Hindlimb muscle (tissue), 1 donor: Measurements from ENCODE around the gene IQGAP2. TPM values are rescaled to one million over a fixed set of nuclear protein-coding genes. Genes with fewer than 3 reads are reported as not detected.
"Not testable (repeated sequence)": the region's sequence is repeated elsewhere in the genome, so short reads cannot be mapped to it uniquely, and the experiment has no call there.

Experiments used
- DNase-seq: peaks from one replicate; pipeline ENCODE4 v3.0.0-alpha.2; 2013
- polyA plus RNA-seq: library from polyadenylated mRNA; unstranded; fragments of 120-200 nt; gene quantifications from one replicate; pipeline ENCODE4 v1.2.1, GENCODE V29; 2013; ENCODE audit not compliant: insufficient read length

Gene IQGAP2
- polyA plus RNA-seq, 1 donor = 6.6 TPM

GRCh38 chr5:76542887-76543690 is 140.0 kb downstream of the IQGAP2 start:
- DNase-seq = no peak

- no peak for DNase-seq
These were observed 141.3 kb downstream of the IQGAP2 start for GRCh38 chr5:76544268-76544926.

DNA sequence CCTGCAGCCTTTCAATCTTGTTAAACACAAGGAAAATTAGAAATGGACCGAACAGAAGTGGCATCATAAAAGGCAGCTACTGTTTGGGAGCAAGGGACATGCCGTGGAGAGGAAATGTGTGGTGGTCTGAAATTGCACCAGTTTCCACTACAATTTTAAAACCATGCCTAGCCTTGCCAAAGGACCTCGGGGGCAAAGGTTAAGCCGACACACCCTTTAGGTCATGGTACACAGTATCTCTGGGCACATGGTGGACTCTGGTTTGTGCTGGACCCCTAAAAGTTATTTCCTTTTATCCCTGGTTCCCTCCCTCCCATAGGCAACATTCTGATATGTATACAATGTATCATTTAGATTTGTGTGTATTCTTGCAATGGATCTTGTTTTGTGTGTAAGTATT is 142.1 kb downstream of the IQGAP2 start:
- DNase-seq = no peak

DNA sequence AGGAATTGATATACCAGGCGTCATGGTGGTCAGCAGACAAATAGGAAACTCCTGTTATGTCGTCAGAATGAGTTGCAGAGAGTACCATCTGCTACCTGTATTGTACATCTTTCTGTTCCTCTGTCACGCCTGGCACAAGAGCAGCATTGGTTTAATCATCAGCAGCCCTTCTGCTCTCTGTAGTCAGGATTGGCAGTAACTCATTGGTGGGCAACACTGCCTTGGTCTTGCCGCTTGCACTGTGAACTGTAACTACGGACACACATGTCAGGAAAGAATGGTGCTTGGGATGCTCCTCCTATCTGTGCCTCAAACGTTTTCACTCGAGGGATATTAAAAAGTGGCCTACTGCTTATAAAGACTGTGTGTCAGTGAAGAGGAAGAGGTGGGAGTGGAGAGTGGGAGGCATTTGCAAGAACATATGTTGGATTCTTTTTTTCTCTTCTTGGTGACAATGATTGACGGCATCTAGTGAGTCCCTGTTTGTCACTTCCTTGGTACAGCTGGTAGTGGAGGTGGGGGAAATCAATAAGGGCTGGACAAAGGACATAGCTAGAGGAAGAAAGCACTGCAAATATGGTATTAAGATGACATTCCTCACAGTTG is 143.5 kb downstream of the IQGAP2 start:
- no peak for DNase-seq

DNA sequence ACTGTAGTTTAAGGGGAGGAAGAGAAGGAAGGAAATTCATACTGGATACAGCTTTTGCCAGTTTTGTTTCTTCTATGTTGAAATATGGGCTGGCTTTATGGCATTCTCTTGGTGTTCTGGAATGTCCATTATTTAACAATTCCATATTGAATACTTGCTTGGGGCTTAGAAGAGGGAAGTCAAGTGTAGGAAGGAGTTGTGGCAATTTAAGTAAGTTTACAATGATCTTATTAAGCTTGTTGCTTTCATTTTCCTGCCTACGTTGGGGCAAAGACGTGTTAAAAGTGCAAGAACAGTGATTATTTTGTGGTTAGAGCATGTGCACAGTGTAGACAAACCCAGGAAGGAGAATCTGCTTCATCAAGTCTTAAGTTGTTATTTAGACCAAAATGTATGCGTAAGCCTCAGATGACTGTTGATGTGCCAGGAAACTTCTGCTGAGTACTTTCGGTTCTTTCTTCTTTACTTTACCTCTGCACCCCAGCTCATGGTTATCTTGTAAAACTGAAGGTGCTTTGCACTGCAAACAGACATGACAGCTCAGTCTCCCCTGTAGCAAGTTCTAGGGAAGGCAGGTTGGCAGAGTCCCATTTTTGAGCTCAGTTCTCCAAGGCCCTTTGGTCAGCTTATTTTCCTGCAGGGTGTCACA is 144.3 kb downstream of the IQGAP2 start:
- DNase-seq = peak; percentile 48

GRCh38 chr5:76547891-76548524 is 144.9 kb downstream of the IQGAP2 start:
- DNase-seq = no peak

DNA sequence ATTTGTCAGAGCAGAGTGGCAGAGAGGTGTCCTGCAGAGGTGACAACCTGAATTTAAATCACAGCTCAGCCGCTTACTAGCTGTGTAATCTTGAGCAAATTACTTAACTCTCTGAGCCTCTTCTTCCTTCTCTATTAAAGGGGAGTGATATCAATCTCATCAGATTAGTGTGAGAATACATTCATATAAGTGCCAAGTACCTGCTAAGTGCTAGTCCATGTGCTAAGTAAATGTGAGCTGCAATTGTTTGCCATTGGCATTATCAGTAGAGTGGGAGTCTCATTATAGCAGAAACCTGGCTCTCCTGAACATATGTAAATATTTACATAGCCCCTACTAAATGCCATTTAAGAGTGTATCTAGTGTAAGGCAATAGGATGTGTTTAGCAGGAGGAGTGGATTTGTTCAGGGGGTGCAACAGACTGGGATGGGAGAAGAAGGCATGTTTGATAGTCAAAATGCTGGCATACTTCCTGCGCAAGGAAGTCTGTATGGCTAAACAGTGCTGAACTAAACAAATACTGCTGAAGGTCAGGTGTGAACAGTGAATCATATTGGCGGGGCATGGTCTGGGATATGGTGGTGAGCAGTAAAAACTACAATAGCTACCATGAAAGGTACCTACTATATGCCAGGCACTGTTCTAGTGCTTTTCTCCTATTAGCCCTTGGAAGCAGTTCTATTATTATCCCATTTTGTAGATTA is 145.6 kb downstream of the IQGAP2 start:
- DNase-seq = no peak

DNA sequence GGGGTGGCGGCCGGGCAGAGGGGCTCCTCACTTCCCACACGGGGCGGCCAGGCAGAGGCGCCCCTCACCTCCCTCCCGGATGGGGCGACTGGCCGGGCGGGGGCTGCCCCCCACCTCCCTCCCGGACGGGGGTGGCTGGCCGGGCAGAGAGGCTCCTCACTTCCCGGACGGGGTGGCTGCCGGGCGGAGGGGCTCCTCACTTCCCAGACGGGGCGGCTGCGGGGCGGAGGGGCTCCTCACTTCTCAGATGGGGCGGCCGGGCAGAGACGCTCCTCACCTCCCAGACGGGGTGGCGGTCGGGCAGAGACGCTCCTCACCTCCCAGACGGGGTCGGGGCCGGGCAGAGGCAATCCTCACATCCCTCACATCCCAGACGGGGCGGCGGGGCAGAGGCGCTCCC is 147.8 kb downstream of the IQGAP2 start:
- not testable (repeated sequence) for DNase-seq

GRCh38 chr5:76552546-76552945 is 149.5 kb downstream of the IQGAP2 start:
- no peak for DNase-seq

DNA sequence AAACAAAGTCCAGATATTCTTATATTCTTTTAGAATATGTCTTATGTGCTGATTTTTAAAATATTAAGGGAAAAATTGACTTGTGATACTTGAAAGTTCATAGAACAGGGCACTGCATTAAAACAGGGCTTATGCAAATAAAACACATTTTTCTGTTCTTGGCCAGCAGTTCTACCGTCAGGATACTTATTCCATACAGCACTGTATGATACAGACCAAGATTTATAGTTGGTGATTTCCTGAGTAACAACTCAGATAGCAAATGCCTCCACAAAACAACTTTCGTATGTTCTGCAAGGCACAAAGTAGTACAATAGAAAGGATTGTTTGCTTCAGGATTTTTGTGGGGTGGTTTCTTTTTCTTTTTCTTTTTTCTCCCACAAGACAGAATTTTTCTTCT is 150.2 kb downstream of the IQGAP2 start:
- no peak for DNase-seq

DNA sequence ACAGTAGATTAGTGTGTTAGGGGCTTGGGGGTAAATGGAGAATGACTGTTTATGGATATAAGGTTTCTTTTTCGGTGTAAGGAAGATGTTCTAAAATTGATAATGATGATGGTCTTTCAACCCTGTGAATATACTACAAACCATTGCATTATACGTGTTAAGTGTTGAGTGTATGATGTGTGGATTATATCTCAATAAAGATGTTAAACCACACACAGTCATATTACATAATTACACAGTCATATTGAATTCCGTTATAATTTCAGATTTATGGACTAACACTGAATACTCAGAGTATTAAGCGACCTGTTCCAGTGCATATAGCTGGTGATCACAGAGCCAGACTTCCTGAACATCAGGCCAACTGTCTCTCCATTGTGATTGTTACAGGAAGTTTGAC is 152.0 kb downstream of the IQGAP2 start:
- no peak for DNase-seq

GRCh38 chr5:76555717-76556116 is 152.6 kb downstream of the IQGAP2 start:
- no peak for DNase-seq

DNA sequence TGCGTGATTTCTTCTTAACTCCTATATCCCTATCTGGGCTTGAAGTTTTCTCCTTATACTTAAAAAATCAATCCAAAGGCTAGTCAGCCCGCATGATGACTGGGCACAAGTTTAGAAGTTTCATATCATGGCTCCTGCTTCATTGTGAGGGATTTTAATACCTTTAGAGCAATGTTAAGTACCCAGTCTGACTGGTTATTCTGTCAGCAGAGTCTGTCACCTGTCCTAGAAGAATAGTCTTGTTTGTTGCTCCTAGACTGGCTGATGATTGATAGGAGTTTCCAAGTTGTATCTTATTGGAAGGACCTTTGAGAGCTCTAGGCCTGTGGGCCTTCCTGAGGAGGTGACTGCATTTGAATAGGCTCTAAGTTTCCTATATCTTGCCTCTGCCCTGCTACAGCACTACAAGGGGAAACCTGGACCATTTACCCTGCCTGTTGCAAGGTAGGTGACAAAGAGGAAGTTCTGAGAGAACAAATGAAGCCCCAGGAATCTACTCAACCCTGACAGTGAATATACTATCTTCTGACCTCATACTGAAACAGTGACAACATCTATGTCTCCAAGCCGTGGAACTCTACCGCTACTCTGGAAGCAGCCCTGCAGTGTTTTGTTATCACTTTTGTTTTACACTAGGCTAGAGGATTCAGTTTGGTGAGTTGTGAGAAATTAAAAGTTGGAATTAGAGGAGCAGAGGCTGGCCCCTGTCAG is 153.6 kb downstream of the IQGAP2 start:
- DNase-seq = no peak

DNA sequence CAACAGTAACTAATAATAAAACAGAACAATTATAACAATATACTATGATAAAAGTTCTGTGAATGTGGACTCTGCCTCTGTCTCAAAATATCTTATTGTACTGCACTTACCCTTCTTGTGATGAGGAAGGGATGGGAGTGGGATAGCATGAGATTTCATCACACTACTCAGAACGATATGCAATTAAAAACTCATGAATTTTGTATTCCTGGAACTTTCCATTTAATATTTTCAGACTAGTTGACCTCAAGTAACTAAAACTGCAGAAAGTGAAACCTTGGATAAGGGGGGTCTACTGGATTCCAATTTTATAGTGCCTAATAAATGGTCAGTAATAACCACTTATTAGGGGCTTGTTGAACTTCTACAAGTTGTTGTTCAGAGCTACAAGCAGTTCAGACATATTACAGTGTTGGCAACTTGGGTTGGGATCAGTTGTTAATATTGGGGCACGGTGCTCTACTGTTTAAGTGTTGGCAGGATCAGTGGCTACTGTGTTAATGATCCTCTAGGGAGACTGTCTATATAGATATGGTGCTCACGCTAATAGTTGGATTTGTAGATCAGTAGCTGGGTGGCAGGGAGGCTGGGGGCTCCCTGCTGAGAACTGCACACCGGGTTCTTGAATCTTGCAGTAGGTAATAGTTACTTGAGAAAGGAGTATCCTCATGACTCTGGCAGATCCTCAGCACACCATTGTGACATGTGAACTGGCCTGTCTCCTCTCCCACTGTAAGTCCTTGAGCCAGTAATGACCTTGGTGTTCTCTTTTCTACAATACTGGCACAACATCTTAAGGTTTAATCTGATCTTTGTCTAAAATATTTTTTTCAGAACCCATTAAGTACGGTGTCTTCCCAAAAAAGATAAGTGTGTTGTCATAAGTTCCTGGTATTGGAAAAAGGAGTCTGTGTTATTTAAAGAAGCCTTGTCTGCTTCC is 158.1 kb downstream of the IQGAP2 start:
- no peak for DNase-seq

GRCh38 chr5:76561959-76562358 is 158.9 kb downstream of the IQGAP2 start:
- DNase-seq = no peak

- DNase-seq = no peak
These were observed 161.9 kb downstream of the IQGAP2 start for GRCh38 chr5:76565009-76565408.

- no peak for DNase-seq
These were observed 167.1 kb downstream of the IQGAP2 start for GRCh38 chr5:76570153-76570552.

- DNase-seq = no peak
These were observed 168.5 kb downstream of the IQGAP2 start for GRCh38 chr5:76571559-76571958.

DNA sequence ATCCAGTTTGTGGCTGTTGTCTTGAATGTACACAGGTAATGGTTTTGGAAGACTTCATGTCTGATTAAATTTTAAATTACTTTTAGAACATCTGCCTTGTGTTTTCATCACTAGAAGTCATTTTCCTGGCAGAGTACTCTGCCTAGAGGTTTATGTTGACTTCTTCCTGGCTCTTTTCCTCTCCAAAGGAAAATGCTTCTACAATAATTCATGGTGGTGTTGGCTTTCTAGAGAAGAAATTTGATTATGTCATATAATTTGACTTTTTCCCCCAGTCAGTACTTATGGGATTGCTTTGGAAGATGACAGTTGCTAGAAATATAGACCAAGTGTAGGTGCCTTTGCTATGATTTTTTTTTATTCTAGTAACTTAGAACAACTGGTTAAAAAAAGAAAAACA is 173.4 kb downstream of the IQGAP2 start:
- peak; percentile 43 for DNase-seq

- no peak for DNase-seq
These were observed 173.9 kb downstream of the IQGAP2 start for GRCh38 chr5:76576996-76577395.
